B cell (primary cell): ENCODE measurements around the gene ATP11A.

ENCODE experiments used
- EZH2 ChIP-seq: IDR thresholded peaks from 2 replicates; pipeline ENCODE4 v1.6.1; 2012; ENCODE audit warnings: borderline replicate concordance, low read depth, mild to moderate bottlenecking, moderate library complexity, low read length; ENCODE audit not compliant: insufficient read depth, poor library complexity, severe bottlenecking
- TF ChIP-seq, protein P1 (sequence below): fragments of 200-600 bp; IDR thresholded peaks from one replicate; pipeline ENCODE4 v1.8.0; 2022; ENCODE audit warnings: antibody characterized with exemption, mild to moderate bottlenecking

DNA sequence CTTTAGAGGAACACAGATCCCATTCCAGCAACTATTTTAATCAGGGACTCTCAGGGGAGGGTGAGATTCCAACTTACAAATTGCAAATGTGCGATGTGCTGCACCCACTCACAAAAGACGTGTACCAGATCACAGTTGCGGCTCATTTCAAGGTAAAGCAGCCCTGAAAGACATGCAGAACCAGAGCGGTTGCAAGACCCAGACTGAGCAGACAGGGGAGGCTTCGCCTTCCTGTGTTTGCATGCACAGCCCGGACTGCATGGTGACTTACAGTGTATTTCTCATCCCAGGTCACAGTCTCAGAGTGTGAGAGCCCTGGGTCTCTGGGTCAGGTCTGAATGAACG, 84.6 kb downstream of the ATP11A start:
- TF ChIP-seq, protein P1, sequence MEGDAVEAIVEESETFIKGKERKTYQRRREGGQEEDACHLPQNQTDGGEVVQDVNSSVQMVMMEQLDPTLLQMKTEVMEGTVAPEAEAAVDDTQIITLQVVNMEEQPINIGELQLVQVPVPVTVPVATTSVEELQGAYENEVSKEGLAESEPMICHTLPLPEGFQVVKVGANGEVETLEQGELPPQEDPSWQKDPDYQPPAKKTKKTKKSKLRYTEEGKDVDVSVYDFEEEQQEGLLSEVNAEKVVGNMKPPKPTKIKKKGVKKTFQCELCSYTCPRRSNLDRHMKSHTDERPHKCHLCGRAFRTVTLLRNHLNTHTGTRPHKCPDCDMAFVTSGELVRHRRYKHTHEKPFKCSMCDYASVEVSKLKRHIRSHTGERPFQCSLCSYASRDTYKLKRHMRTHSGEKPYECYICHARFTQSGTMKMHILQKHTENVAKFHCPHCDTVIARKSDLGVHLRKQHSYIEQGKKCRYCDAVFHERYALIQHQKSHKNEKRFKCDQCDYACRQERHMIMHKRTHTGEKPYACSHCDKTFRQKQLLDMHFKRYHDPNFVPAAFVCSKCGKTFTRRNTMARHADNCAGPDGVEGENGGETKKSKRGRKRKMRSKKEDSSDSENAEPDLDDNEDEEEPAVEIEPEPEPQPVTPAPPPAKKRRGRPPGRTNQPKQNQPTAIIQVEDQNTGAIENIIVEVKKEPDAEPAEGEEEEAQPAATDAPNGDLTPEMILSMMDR = no peak
- no peak for TF ChIP-seq EZH2
